GM23248 (cell line): Measurements from ENCODE around the gene PDCD7. TPM values are rescaled to one million over a fixed set of nuclear protein-coding genes. Genes with fewer than 3 reads are reported as not detected.

Source experiments
- DNase-seq: peaks from one replicate; pipeline ENCODE4 v3.0.0-alpha.2; 2015
- H2AFZ ChIP-seq: fragments of 200-600 bp; sonication (generic); 2 replicates; pipeline ENCODE4 v1.6.1; 2016; ENCODE audit warnings: antibody characterized with exemption
- H3F3A ChIP-seq: fragments of 200-600 bp; sonication (generic); 2 replicates; pipeline ENCODE4 v1.6.1; 2016; ENCODE audit warnings: mild to moderate bottlenecking, antibody characterized with exemption, mixed run types; ENCODE audit not compliant: insufficient read depth
- H3K27ac ChIP-seq: fragments of 200-600 bp; sonication (generic); 2 replicates; pipeline ENCODE4 v1.5.1; 2016; ENCODE audit warnings: mild to moderate bottlenecking
- H3K27me3 ChIP-seq: fragments of 200-600 bp; sonication (generic); replicated peaks from 2 replicates; pipeline ENCODE4 v1.6.1; 2016; ENCODE audit warnings: mild to moderate bottlenecking; ENCODE audit not compliant: insufficient read depth
- H3K36me3 ChIP-seq: fragments of 200-600 bp; sonication (generic); 2 replicates; pipeline ENCODE4 v1.6.1; 2016; ENCODE audit warnings: low read depth, mild to moderate bottlenecking
- H3K4me1 ChIP-seq: fragments of 200-600 bp; sonication (generic); 2 replicates; pipeline ENCODE4 v1.6.1; 2016; ENCODE audit warnings: mild to moderate bottlenecking; ENCODE audit not compliant: insufficient read depth
- H3K4me2 ChIP-seq: fragments of 200-600 bp; sonication (generic); one replicate; pipeline ENCODE4 v1.6.1; 2016; ENCODE audit warnings: mild to moderate bottlenecking; ENCODE audit not compliant: unreplicated experiment
- H3K4me3 ChIP-seq: fragments of 200-600 bp; sonication (generic); 2 replicates; pipeline ENCODE4 v1.5.1; 2016; ENCODE audit warnings: mild to moderate bottlenecking
- H3K79me2 ChIP-seq: fragments of 200-600 bp; sonication (generic); 2 replicates; pipeline ENCODE4 v1.6.1; 2016; ENCODE audit warnings: mild to moderate bottlenecking; ENCODE audit not compliant: insufficient read depth
- H3K9ac ChIP-seq: fragments of 200-600 bp; sonication (generic); 2 replicates; pipeline ENCODE4 v1.6.1; 2016; ENCODE audit warnings: mild to moderate bottlenecking
- H3K9me2 ChIP-seq: fragments of 200-600 bp; sonication (generic); 2 replicates; pipeline ENCODE4 v1.6.1; 2016; ENCODE audit warnings: mixed run types, mild to moderate bottlenecking, moderate library complexity; ENCODE audit not compliant: insufficient read depth
- H3K9me3 ChIP-seq: fragments of 200-600 bp; sonication (generic); one replicate; pipeline ENCODE4 v1.6.1; 2017; ENCODE audit warnings: low read depth
- H4K20me1 ChIP-seq: fragments of 200-600 bp; sonication (generic); 2 replicates; pipeline ENCODE4 v1.6.0; 2016; ENCODE audit not compliant: insufficient read depth
- EZH2 ChIP-seq: fragments of 200-600 bp; sonication (generic); IDR thresholded peaks from 2 replicates; pipeline ENCODE4 v1.6.1; 2018; ENCODE audit warnings: antibody characterized with exemption, mild to moderate bottlenecking; ENCODE audit not compliant: insufficient read depth, poor library complexity, severe bottlenecking
- EZH2phosphoT487 ChIP-seq: fragments of 200-600 bp; sonication (generic); IDR thresholded peaks from 2 replicates; pipeline ENCODE4 v1.6.1; 2018; ENCODE audit warnings: antibody characterized with exemption, moderate library complexity, mild to moderate bottlenecking, low read depth; ENCODE audit not compliant: insufficient read depth
- WGBS, 2 experiments: methylation state at CpG; one replicate each; pipeline ENCODE4 v1.1.6; 2015 to 2017; ENCODE audit warnings: low lambda C conversion rate in 2 of 2, low coverage in 1 of 2; ENCODE audit errors: missing lambda C conversion rate in 2 of 2; 5-methylcytosine and 5-hydroxymethylcytosine counted together
- in situ Hi-C: fragments of 300-500 bp; cut with MboI; formaldehyde crosslinking; loops from 2 replicates; pipeline ENCODE4 v1.15.0; 2020
- polyA plus RNA-seq: library from polyadenylated mRNA; unstranded; fragments of >200 nt; fragmentation: Nextera tagmentation; extraction: Ambion mirVana; gene quantifications from 2 replicates; pipeline ENCODE4 v1.2.1, GENCODE V29; 2016
- total RNA-seq: library from RNA; depleted of rRNA; stranded (reverse); fragments of >200 nt; shearing (Covaris generic); gene quantifications from 2 replicates; pipeline ENCODE4 v1.2.3, GENCODE V29; 2014

The PDCD7 gene
- total and polyA plus RNA-seq, 2 experiments from 2014 or later: 7.5 to 13.6 TPM

DNA sequence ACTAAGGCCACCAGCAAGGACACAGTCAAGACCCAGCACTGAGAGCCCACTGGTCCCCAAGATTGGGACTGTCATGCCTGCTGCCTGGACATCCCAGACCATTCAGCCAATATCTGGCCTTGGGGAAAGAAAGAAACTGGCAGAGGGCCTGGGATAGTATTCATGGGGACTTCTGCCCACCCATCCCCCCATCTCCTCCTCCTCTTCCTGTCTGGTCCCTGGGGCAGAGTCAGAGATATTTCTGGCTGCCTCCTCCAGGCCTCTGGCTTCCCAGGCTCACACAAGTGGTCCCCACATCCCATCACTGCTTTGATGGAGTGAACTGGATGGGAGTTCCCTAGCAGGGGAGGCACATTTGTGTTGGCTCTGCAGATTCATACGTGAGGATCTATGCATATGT, 61.6 kb downstream of the PDCD7 start:
- H3K27ac ChIP-seq: no peak overlapping the region
- H3K9me2 ChIP-seq: no peaks in the 10 kb centered on the region
- H3K27me3 ChIP-seq: peaks cover 6% of the 10 kb centered on the region; the same call in 1 of the 2 replicates
- H3F3A ChIP-seq: peaks cover 22% of the 10 kb centered on the region
- in situ Hi-C loops: no loop called here
- H3K79me2 ChIP-seq: no peaks in the 10 kb centered on the region
- no peaks in the 10 kb centered on the region for H4K20me1 ChIP-seq
- peak; percentile 69 for DNase-seq
- H3K9ac ChIP-seq: no peak overlapping the region
- H3K4me2 ChIP-seq: peak overlapping the region; percentile 23
- no peak overlapping the region for H3K4me3 ChIP-seq
- no peak overlapping the region for H2AFZ ChIP-seq
- H3K9me3 ChIP-seq: no peaks in the 10 kb centered on the region
- 60 to 73% methylated on average over 1 of the region's 1 CpG for WGBS, 2 experiments
- no peaks in the 10 kb centered on the region for H3K36me3 ChIP-seq
- peaks cover 35% of the 10 kb centered on the region for H3K4me1 ChIP-seq
- TF ChIP-seq EZH2phosphoT487 (no peak), EZH2 (no peak)

DNA sequence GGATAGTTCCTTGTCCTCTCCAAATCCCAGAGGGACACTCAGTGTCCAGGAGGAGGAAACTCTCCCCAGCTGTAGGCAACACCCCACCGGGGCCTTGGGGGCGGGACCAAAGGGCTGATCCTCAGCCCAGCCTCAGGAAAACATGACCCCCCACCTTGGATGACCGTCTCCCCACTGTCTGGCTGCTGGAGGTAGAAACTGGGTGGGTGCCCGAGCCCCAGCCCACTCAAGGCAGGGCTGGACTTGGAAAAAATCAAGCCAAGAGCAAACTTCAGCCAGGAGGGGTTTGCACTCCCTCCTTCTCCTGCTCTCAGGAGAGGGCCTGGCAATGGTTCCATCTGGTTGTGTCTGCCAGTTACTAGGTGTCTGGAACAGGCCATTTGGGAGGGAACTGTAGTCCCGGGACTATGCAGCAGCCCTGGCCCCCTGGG, 62.2 kb downstream of the PDCD7 start:
- WGBS, 2 experiments: 30 to 39% methylated on average over 5 of the region's 5 CpGs
- no peak overlapping the region for H3K27ac ChIP-seq
- H3K4me1 ChIP-seq: peaks cover 35% of the 10 kb centered on the region
- no peak overlapping the region for H3K9ac ChIP-seq
- in situ Hi-C loops: no loop called here
- H3K36me3 ChIP-seq: no peaks in the 10 kb centered on the region
- no peaks in the 10 kb centered on the region for H3K9me3 ChIP-seq
- H3K4me2 ChIP-seq: no peak overlapping the region
- H3K9me2 ChIP-seq: no peaks in the 10 kb centered on the region
- no peak for DNase-seq
- H3F3A ChIP-seq: peaks cover 22% of the 10 kb centered on the region
- no peak for TF ChIP-seq EZH2
- TF ChIP-seq EZH2phosphoT487: no peak
- peaks cover 11% of the 10 kb centered on the region for H3K27me3 ChIP-seq
- no peak overlapping the region for H2AFZ ChIP-seq
- H3K4me3 ChIP-seq: no peak overlapping the region
- H3K79me2 ChIP-seq: no peaks in the 10 kb centered on the region
- no peaks in the 10 kb centered on the region for H4K20me1 ChIP-seq

DNA sequence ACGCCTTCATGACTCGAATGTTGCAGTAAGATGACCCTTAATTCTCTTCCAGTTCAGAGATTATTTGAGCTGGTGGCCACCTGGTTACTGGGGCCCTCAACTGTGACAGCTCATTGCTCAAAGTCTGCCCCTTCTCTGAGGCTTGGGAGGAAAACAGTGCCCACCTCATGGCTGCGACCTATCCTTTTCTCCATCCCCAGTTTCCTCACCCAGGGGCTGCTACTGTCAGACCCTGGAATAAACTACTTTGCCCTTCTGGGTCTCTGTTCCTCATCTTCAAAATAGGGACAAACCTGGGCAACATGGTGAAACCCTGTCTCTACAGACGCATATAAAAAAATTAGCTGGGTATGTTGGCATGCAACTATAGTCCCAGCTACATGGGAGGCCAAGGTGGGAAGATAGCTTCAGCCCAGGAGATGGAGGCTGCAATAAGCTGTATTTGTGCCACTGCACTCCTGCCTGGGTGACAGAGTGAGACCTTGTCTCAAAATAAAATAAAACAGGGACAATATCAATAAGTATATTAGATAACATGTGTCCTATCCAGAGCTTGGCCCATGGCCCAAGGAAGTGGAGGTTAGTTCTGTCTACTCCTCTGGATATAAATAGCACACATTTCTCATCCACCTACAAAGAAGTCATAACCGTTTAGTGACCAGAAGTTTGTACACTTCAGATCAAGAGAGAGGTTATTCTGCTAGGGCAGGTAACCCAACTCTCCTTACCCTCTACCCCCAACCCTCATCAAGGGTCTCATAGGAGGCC, 63.6 kb downstream of the PDCD7 start:
- Histone ChIP-seq H3F3A (peaks cover 22% of the 10 kb centered on the region), H3K9ac (no peak overlapping the region), H3K4me1 (peaks cover 35% of the 10 kb centered on the region), H3K4me2 (peak overlapping the region; percentile 12), H3K27me3 (peaks cover 19% of the 10 kb centered on the region), H3K9me3 (no peaks in the 10 kb centered on the region), H3K36me3 (no peaks in the 10 kb centered on the region), H3K27ac (peak overlapping the region; percentile 28), H4K20me1 (no peaks in the 10 kb centered on the region), H3K79me2 (no peaks in the 10 kb centered on the region), H3K9me2 (no peaks in the 10 kb centered on the region), H3K4me3 (no peak overlapping the region), H2AFZ (no peak overlapping the region)
- WGBS, 2 experiments: 62 to 68% methylated on average over 5 of the region's 5 CpGs
- TF ChIP-seq EZH2phosphoT487: no peak
- TF ChIP-seq EZH2: no peak
- in situ Hi-C loops: no loop called here
- DNase-seq: no peak

DNA sequence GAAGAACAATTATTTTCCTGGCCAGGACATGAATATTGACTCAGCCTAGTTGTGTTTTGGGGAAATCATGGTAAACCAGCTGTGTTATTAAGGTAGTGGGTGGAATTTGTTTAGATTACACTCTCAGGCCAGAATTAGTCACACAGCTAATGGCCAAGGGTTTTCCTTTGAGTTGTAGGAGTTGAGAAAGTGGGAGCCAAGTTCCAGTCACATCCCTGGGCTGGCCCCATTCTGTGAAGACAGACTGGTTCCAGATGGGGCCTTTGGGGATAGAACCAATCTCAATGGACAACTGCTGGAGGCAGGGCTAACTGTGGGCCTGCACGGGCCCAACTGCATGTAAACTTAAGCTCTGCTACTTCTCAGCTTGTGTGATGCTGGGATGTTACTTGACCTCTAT, 64.4 kb downstream of the PDCD7 start:
- peaks cover 19% of the 10 kb centered on the region for H3K27me3 ChIP-seq
- no peaks in the 10 kb centered on the region for H3K9me3 ChIP-seq
- no peak for TF ChIP-seq EZH2
- H3K9me2 ChIP-seq: no peaks in the 10 kb centered on the region
- H3K9ac ChIP-seq: no peak overlapping the region
- H3K36me3 ChIP-seq: no peaks in the 10 kb centered on the region
- peak overlapping the region; percentile 28 for H3K27ac ChIP-seq
- peaks cover 35% of the 10 kb centered on the region for H3K4me1 ChIP-seq
- in situ Hi-C loops: no loop called here
- DNase-seq: peak; percentile 97
- no peak overlapping the region for H3K4me3 ChIP-seq
- no peak overlapping the region for H2AFZ ChIP-seq
- no peaks in the 10 kb centered on the region for H3K79me2 ChIP-seq
- peaks cover 22% of the 10 kb centered on the region for H3F3A ChIP-seq
- 0% methylated on average over 1 of the region's 1 CpG for WGBS, 2 experiments
- no peaks in the 10 kb centered on the region for H4K20me1 ChIP-seq
- peak overlapping the region; percentile 12 for H3K4me2 ChIP-seq

DNA sequence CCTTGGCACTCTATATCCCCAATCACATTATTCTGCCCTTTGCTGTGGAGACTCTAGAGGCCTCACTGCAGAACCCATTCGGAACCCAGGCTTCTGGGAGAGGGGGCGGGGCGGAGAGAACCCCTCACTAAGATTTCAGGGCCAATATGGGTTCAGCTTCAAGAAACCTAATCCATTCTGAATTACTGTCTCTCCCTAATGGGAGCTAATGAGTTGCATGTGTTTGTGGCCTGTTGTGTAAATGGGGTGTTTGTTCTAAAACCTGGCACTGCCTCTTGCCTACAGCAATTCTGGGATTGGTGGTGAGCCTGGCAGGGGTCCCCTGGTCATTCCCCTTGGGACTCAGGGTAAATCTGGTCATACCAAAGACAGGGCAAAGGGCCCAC, 65.2 kb downstream of the PDCD7 start:
- H3K9me2 ChIP-seq: no peaks in the 10 kb centered on the region
- no peak overlapping the region for H3K4me2 ChIP-seq
- H3F3A ChIP-seq: peaks cover 22% of the 10 kb centered on the region
- TF ChIP-seq EZH2 (no peak), EZH2phosphoT487 (no peak)
- H3K9ac ChIP-seq: no peak overlapping the region
- in situ Hi-C loops: no loop called here
- no peaks in the 10 kb centered on the region for H3K79me2 ChIP-seq
- peaks cover 19% of the 10 kb centered on the region for H3K27me3 ChIP-seq
- H3K27ac ChIP-seq: peak overlapping the region; percentile 19; the same call in 1 of the 2 replicates
- peaks cover 35% of the 10 kb centered on the region for H3K4me1 ChIP-seq
- H3K36me3 ChIP-seq: no peaks in the 10 kb centered on the region
- no peak for DNase-seq
- WGBS, 2 experiments: 10 to 12% methylated on average over 3 of the region's 3 CpGs
- no peak overlapping the region for H2AFZ ChIP-seq
- no peak overlapping the region for H3K4me3 ChIP-seq
- H3K9me3 ChIP-seq: no peaks in the 10 kb centered on the region
- H4K20me1 ChIP-seq: no peaks in the 10 kb centered on the region
